NCI-H1436 treated with DMSO at 0.1 percent for 48 hours (cell line): ENCODE measurements around the gene CHID1.
A peak's percentile ranks its signal among the peaks of the same experiment; 100 is the strongest.

Experiments
- DNase-seq: peaks from one replicate; lab custom pipeline; 2025; lab: John Stamatoyannopoulos, UW

Gene CHID1

DNA sequence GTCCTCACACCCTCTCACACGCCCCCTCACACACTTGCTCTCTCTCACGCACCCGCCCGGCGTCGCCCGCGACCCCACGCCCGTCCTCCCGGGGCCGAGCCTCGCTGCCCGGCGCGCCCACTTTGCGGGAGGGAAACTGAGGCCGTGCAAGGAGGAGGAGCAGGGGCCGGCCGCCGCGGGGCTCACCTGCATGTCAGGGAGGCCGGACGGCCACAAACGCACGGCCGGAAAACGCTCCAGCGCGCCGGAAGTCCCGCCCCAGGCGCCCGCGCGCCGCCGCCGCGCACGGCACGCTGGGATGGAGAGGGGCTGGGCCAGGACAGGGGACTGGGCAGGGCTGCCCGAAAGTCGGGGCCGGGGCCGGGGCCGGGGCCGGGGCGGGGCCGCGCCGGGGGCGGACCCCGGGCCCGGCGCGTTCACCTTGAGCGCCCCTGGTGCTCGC is at the start of gene CHID1:
TSS of gene CHID1 (minus strand) at position 222 of the 442 bp plus-strand sequence. CDS start 5,994 bp downstream, outside the sequence.
- peak; percentile 45 for DNase-seq

- DNase-seq: no peak
Measured at GRCh38 chr11:959608-960007, 49.0 kb upstream of the CHID1 start.

GRCh38 chr11:959027-959426 is 48.4 kb upstream of the CHID1 start:
- DNase-seq: no peak

GRCh38 chr11:958101-958500 is 47.5 kb upstream of the CHID1 start:
- DNase-seq: no peak

DNA sequence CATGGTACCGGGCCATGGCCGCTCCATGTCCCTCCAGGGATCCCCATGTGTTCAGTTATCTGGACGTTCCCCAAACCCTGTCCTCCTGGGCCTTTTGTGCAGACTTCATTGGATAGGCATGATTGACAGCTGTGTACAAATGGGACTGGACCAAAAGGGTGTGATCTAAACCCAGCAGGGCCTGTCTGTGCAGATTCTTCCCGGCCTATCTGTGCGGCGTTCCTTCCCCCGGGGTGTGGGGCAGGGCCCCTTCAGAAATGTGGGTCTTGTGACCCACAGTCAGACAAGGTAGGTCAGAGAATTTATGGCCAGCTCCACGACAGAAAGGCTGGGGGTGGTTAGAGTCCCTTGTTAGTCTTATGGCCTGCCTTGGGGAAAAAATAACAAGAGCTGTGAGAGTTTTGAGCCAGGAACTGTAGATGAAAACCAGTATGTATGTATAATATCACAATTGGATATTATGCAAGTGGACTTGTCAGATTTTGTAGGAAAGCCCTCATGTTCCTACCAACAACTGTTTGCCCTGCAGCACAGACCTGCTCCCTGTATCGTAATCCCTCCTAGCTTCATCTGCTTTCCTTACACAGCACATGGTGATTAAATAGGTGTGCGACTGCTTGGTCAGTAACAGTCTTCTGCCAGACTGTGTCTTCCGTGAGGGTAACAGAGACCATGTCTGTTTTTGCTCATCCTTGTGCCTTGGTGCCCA is 46.8 kb upstream of the CHID1 start:
- DNase-seq: no peak

- DNase-seq: no peak
Measured at GRCh38 chr11:955154-956063, 44.8 kb upstream of the CHID1 start.

GRCh38 chr11:954392-955153 is 44.0 kb upstream of the CHID1 start:
- DNase-seq: no peak

DNA sequence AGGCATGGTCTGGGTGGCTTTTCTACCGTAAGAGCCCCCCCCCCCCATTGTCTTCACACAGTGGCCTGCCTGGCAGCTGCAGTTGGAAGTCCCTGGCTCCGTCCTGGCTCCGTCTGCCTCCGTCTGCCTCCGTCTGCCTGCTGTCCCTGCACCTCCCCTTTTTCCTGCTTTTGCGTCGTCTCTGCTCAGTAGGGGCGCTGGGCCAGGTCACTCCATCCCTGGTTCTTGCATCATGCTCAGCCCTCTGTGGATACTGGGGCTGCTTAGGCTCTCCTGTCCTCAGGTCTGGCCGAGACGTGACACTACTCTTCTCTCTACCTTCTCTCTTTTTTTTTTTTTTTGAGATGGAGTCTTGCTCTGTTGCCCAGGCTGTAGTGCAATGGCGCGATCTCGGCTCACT is 42.9 kb upstream of the CHID1 start:
- no peak for DNase-seq

DNA sequence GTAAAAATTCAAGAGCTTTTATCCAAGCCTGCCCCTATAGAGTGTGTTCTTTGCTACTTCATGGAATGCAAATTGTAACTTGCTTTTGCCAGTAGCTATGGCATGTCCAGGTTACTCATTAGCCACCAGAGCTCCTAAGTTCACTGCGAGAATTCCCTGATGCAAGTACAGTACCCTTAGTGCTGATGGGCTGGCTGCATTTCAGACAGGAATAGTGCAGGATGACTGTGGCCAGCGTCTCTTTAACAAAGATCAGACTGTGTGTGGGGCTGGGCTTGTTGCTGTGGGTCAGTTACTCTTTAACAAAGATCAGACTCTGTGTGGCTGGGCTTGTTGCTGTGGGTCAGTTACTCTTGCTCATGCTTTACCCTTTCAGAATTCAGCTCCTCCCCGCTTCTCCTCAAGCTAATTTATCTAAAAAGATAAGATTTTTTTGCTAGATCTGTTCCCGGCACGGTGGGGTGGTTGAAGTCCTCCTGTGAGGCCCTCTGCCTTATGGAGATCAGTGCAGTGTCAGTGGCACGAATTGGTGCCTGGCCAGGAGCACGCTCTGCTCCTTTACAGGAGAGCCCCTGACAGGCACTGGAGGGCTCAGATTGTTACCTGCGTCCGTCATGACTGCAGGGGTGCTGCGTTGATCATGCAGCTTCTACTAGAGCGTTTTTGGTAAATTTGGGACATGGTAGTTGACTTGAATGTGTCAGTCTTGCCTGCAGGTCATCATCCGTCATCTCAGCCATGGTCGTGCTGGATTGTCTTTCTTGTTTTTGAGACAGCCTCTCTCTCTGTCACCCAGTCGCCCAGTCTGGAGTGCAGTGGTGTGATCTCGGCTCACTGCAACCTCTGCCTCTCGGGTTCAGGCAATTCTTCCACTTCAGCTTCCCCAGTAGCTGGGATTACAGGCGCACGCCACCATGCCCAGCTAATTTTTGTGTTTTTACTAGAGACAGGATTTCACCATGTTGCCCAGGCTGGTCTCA is 42.1 kb upstream of the CHID1 start:
- no peak for DNase-seq

DNA sequence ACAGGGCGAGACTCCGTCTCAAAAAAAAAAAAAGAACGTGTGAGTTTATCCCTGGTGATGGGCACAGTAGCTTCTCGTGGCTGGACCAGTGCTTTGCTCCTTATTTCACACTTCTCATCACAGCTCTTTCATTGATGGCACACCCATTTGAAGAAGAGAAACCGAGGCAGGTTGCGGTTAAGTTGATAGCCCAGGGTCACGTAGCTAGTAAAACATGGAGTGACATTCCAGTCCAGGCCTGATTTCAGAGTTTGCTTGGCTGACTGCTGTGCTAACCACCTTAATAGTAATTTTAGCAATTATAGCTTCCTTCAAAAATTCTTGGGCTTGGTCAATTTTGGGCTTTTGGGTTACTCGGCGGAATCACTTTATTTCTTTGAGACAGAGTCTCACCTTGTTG is 40.9 kb upstream of the CHID1 start:
- no peak for DNase-seq

- no peak for DNase-seq
Measured at GRCh38 chr11:947744-948143, 37.1 kb upstream of the CHID1 start.

- no peak for DNase-seq
Measured at GRCh38 chr11:945986-946385, 35.4 kb upstream of the CHID1 start.

DNA sequence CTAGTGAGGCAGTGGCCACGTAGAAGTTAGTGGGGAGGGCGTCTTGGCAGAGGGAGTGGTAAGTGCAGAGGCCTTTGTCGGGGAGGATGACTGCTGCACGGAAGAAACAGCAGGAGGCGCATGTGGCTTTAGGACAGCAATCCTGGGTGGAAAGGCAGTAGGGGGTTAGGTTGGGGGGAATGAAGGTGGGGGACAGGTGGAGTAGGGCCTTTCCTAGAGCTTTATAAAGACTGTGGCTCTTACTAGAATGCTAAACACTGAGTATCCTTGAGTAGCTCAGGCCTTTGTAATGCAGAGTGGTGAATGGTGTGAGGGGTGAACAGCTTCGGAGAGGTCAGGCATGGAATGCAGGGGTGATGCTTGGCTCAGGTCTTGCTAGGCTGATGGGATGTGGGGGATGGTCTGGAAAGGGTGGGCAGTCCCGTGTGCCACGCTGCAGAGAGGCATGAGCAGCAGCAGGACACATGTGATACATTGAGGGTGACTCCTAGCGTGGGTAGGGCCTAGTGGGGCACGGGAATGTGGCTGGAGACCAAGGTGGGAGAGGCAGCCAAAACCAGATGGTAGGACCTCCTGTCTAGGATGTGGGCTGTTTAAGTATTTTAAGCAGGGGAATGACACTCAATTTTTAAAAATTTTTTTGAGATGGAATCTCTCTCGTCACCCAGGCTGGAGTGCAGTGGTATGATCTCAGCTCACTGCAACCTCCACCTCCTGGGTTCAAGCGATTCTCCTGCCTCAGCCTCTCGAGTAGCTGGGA is 34.3 kb upstream of the CHID1 start:
- no peak for DNase-seq

- DNase-seq: no peak
Measured at GRCh38 chr11:942823-943222, 32.2 kb upstream of the CHID1 start.

DNA sequence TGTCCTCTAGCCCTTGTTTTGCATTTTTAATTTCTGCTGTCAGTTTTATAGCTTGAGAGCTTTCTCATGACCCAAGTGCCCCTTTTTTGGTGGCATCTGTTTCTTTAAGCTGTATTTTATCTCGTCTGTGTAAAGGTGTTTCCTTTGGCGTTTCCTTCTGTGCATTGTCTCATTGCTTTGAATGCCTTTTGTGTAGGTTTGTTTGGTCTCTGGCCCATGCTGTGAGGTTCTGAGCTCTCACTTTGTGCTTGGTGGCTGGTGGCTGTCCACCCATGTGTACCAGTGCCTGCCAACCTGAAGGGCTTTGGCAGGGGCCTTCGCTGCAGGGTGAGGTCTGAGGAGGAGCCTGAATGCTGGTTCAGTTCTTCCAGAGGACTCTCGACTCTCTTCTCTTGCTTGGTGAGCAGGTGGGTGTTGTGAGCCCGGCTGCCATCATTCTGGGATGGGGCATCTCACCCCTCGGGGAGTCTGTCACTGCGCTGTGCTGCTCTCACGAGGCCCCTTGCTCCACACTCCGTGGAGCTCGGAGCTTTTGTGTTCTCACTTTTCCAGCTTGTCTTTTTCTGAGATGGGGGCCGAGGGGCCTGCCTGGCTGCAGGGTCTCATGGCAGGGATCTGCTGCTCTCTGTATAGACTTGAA is 30.0 kb upstream of the CHID1 start:
- DNase-seq: no peak

GRCh38 chr11:937841-938261 is 27.2 kb upstream of the CHID1 start:
- DNase-seq: no peak

DNA sequence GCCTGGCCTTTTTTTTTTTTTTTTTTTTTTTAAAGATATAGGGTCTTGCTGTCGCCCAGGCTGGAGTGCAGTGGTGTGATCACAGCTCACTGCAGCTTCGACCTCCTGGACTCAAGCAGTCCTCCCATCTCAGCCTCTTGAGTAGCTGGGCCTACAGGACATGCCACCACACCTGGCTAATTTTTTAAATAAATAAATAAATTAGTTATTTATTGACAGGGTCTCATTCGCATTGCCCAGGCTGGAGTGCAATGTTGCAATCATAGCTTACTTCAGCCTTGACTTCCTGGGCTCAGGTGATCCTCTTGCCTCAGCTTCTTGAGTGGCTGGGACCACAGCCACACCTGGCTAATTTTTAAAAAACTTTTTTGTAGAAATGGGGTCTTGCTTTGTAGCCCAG is 25.6 kb upstream of the CHID1 start:
- DNase-seq: no peak

GRCh38 chr11:934527-934926 is 23.9 kb upstream of the CHID1 start:
- no peak for DNase-seq

DNA sequence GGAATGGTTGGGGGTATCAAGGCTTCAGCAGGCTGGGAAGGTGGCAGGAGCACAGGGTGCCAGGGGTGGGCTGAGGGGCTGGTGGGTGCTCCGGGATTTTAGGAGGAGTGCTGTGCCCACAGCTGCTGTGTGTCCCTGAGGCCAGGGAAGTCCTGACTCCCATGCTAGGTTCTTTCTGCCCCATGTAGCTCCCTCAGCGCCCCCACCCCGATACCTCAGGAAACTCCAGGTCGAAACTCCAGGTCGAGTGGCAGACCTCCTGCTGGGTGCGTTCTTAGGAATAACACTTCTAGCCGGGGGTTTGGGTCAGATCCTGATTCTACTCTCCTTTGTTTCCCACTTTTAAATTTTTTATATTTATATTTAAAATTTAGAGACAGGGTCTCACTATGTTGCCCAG is 23.3 kb upstream of the CHID1 start:
- DNase-seq: no peak
